NCI-H1436 (cell line): Measurements from ENCODE around the gene BEST4.
"Not testable (repeated sequence)": the region's sequence is repeated elsewhere in the genome, so short reads cannot be mapped to it uniquely, and the experiment has no call there.

Source experiments
- DNase-seq: peaks from one replicate; lab custom pipeline; 2025; lab: John Stamatoyannopoulos, UW

BEST4 gene

DNA sequence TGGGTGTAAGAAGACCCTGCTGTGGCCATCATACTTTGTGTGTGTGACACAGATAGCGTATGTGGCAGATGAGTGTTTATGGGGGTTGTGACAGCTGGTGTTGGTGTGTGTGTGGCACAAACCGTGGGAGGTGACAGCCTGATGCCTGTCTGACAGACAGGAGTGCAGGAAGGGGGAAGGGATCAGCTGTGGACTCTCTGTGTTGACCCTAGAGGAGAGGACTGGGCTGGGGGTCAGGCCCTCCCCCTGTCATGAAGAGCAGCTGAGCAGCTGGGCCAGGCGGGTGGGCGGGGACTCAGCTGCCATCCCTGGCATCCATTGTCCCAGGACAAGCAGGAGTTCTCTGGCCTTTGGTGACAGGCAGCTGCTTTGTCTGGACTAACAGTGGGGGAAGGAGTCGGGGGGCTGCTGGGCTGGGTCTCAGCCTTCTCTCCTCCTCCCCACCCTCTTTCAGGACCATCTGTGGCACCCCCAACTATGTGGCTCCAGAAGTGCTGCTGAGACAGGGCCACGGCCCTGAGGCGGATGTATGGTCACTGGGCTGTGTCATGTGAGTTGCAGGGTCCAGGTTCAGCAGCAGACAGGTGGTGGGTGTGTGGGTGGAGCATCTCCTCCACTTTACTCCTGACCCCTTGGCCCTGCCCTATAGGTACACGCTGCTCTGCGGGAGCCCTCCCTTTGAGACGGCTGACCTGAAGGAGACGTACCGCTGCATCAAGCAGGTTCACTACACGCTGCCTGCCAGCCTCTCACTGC, 14.5 kb upstream of the BEST4 start:
- no peak for DNase-seq

DNA sequence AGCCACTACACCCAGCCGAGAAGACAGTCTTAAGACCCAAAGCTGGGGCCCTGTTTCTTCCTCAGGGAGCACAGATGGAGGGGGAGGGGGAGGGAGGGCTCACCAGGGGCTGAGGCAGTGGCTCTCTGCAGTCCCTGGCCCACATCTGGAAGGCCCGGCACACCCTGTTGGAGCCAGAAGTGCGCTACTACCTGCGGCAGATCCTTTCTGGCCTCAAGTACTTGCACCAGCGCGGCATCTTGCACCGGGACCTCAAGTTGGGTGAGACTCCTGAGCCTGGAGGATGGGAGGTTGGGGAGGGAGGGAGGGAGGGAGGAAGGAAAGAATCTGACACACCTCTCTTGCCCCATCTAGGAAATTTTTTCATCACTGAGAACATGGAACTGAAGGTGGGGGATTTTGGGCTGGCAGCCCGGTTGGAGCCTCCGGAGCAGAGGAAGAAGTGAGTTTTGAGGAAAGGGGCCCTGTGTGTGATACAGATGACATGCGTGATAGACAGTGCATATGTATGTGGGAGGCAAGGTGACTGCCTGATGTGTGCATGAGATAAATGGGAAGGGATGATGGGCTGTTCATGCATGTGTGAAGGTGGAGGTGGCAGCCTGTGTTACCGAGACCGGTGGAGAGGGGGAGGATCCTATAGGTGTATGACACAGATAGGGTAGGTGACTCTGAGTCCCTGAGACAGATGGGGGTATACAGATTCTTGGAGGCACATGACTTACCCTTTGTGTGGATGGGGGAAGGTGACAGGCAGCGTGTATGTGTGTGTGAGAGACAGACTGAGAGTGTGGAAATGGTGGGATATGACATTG, 13.7 kb upstream of the BEST4 start:
- no peak for DNase-seq

DNA sequence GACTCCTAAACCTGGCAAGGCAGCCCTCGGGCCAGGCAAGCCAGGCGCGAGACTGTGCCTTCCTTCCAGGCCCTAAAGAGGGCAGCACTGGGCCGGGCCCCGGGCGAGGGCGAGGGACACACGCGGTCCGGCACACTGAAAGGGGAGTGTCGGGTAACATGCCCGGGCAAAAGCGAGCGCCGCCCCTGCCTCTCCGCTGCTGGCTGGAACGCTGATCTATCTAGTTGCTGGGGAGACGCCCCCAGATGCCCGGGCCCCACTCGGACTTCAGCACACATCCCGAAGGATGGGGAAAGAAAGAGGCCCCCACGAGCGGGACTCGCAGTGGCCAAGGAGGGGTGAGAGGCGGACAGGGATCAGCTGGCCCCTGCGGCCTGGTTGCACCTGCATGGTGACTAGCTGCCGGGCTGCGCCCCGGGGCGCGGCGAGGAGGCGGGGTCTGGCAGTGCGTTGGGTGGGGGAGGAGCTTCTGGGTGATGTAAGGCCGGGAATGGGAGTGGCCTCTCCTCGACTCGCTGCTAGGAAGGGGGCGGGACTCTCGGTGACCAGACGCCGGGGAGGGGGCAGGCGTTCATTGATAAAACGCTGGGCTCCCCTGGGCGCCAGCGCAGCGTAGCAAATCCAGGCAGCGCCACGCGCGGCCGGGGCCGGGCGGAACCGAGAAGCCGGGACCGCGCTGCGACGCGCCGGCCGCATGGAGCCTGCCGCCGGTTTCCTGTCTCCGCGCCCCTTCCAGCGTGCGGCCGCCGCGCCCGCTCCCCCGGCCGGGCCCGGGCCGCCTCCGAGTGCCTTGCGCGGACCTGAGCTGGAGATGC, 12.0 kb upstream of the BEST4 start, which contains the start of gene PLK3:
PLK3 (plus strand) TSS at position 608 of the 815 bp plus-strand sequence; CDS start at position 695, 87 bp downstream.
- peak; percentile 97 for DNase-seq

DNA sequence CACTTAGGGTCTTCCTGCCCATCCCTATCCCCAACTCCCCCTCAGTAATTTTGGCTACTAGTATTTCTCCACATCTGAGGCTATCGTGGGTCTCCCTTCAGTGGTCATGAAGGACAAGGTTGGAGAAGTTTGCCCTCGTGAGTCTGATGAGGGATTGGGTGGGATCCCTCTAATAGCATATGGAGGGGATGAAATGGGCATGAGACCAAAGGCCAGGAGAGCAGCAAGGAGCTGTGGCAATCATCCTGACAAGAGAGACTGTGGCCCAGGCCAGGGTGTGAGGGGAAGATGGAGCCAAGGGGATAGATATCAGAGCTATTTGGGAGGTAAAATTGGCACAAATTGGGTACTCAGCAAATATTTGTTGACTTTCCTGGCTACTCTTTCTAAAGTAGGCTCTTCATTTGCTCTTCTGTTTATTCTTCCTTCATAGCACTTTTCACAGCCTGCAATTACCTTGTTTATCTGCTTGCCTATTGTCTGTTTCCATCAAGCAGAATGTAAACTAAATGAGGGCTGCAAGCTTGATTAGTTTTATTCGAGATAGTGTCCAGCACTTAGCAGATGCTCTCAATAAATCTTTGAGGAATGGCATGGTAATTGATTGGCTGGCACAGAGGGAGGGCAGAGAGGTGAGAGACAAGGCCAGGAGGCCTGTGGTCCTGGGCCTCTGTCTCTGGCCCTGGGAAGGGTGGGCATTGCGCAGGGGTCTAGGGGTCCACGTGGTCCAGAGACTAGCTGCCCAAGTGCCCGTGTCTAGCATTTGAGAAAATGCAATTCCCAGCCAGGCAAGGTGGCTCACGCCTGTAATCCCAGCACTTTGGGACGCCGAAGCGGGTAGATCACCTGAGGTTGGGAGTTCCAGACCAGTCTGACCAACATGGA, 10.8 kb upstream of the BEST4 start:
- peak; percentile 20 for DNase-seq

- DNase-seq, result not testable (repeated sequence)
These were observed 9.9 kb upstream of the BEST4 start for GRCh38 chr1:44797886-44798285.

DNA sequence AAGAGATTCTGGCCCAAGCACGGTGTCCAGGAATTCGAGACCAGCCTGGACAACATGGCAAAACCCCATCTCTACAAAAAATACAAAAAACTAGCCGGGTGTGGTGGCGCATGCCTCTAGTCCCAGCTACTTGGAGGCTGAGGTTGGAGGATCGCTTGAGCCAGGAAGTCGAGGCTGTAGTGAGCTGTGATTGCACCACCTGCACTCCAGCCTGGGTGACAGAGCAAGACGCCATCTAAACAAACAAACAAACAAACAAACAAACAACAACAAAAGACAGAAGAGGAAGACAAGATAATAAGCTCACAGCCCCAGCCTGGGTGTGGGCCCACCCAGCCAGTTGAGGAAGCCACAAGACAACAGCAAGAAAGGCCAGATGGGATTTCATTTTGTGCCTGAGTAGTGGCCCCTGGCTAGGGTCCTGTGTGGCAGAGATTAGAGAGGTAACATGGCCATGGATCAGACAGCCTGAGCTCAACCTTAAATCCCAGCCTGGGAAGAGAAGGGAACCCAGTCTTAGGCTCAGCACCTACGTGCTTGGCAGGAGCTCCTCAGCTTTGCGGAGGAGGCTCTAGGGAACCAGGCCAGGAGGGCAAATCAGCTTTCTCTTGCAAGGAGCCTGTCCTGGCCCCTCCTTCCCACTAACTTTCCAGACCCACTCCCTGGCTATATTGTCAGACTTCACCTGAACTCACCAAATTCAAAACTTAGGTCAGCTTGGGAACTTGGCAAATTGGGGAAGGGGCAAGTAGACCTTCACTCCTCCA, 4.9 kb upstream of the BEST4 start:
- no peak for DNase-seq

- no peak for DNase-seq
These were observed 3.2 kb upstream of the BEST4 start for GRCh38 chr1:44790968-44791801.

GRCh38 chr1:44787506-44787905, 464 bp downstream of the BEST4 start:
- no peak for DNase-seq

DNA sequence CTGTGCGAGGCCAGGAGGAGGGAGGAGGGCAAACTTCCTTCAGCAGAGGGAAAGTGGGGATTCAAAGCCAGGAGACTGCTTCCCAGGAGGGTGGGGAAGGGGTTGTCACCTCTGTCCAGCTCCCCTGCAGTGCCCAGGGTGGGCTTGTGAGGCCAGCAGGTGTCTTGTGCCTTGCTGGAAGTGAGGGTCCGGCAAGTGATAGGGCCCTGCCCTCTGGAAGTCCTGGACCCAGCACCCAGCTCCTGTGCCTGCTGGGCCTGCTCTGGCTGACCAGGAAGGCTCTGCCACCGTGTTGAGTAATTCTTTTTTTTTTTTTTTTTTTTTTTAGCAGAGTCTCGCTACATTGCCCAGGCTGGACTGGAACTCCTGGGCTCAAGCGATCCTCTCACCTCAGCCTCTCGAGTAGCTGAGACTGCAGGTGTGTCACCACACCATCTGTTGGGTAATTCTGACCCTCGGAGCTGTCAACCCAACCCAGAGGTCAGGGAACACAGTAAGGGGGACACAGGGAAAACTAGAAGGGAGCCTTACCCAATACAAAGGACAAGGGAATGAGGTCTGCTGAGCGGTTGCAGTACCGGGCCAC, 1.0 kb downstream of the BEST4 start:
- DNase-seq, result no peak

- DNase-seq, result peak; percentile 45
These were observed 1.7 kb downstream of the BEST4 start for GRCh38 chr1:44786138-44786840.

GRCh38 chr1:44785501-44786137, 2.4 kb downstream of the BEST4 start:
- DNase-seq, result no peak

DNA sequence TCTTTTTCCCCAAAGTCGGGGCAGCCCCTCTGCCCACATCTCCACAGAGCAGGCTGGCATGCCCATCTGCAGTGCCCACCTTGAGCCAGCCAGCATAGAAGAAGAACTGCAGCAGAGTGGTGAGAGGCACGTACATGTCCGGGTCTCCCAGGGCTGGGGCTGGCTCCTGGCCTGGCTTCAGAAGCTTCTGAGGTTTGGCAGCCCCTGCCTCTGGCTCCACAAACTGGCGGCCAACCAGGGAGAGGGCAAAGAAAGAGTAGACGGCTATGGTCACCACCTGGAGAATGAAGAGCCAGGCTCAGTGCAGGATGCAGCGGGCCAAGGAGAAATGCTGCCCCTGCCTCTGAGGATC, 3.0 kb downstream of the BEST4 start:
- no peak for DNase-seq

- DNase-seq, result no peak
These were observed 3.6 kb downstream of the BEST4 start for GRCh38 chr1:44784094-44785028.

DNA sequence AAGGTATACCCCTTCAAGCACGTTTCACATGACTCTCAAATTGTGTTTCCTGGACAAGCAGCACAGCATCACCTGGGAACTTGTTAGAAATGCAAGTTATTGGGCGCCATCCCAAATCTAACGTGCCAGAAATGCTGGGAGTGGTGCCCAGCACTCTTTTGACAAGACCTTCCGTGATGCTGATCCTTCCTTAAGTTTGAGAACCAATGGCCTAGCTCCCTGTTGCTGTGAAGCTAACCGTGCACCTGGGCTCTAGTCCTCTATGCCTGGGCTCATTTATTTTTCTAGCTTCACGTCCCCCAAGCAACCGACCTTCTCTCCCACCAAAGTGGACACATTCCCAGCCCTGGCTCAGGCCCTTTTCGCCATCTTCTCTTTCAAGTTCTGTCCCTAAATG, 4.3 kb downstream of the BEST4 start:
- DNase-seq, result no peak

- DNase-seq, result no peak
These were observed 7.3 kb downstream of the BEST4 start for GRCh38 chr1:44780583-44781121.

DNA sequence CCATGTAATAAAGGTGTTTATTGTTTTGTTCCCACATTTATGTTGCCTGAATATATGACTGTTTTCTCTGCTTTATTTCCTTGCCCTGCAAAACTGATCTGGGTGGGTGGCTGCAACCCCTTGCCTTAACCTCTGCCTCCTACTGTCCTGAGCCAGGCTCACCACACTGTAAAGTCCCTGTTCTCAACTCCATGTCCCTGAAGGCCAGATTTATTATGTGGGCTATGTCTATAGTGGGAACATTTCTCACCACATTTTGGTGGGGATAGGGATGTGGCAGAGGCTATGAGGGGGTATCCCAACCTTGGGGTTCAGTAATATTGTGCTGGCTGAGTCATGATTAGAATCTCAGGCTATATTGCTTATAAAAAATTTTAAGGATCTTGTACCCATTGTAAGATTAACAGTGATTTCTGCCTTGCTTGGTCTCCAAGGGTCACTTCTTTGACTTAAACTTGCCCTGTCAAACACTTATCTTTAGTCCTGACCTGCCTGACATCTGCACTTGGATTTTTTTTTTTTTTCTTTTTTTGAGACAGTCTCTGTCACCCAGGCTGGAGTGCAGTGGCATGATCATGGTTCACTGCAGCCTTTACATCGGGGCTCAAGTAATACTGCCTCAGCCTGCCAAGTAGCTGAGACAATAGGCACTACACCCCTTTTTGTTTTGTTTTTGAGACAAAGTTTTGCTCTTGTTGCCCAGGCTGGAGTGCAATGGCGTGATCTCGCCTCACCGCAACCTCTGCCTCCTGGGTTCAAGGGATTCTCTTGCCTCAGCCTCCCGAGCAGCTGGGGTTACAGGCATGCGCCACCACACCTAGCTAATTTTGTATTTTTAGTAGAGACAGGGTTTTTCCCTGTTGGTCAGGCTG, 9.0 kb downstream of the BEST4 start:
- no peak for DNase-seq
